Neural crest cell (in vitro differentiated cells): ENCODE results near the gene TGFBRAP1. TPM values are rescaled to one million over a fixed set of nuclear protein-coding genes. Genes with fewer than 3 reads are reported as not detected.
"Not testable (repeated sequence)": the region's sequence is repeated elsewhere in the genome, so short reads cannot be mapped to it uniquely, and the experiment has no call there.

ENCODE experiments used
- DNase-seq: peaks from one replicate; pipeline ENCODE4 v3.0.0; 2021; ENCODE audit warnings: low read depth, mixed read lengths, low spot score
- H3K27ac Mint-ChIP-seq: one replicate; pipeline ENCODE4 v1.8.0; 2021; ENCODE audit warnings: mild to moderate bottlenecking, mixed read lengths; ENCODE audit not compliant: unreplicated experiment
- H3K27me3 Mint-ChIP-seq: 2 replicates; pipeline ENCODE4 v1.8.0; 2021; ENCODE audit warnings: low read depth, mild to moderate bottlenecking, mixed read lengths
- H3K36me3 Mint-ChIP-seq: 2 replicates; pipeline ENCODE4 v1.8.0; 2021; ENCODE audit warnings: low read depth, mild to moderate bottlenecking, mixed read lengths
- H3K4me1 Mint-ChIP-seq: 2 replicates; pipeline ENCODE4 v1.8.0; 2021; ENCODE audit warnings: mixed read lengths
- H3K4me3 Mint-ChIP-seq: one replicate; pipeline ENCODE4 v1.8.0; 2021; ENCODE audit warnings: mild to moderate bottlenecking, mixed read lengths
- H3K9me3 Mint-ChIP-seq: 2 replicates; pipeline ENCODE4 v1.8.0; 2021; ENCODE audit warnings: mixed read lengths
- CTCF ChIP-seq: fragments of 200-600 bp; sonication (generic); conservative IDR thresholded peaks from 2 replicates; pipeline ENCODE4 v1.5.0; 2021; ENCODE audit warnings: antibody characterized with exemption, mild to moderate bottlenecking
- total RNA-seq: library from RNA; stranded (reverse); gene quantifications from 2 replicates; pipeline ENCODE4 v1.2.1, GENCODE V29; 2021

TGFBRAP1 gene
- total RNA-seq, 1 donor from 2014 or later: 23.8 TPM

GRCh38 chr2:105252271-105252670 lies 77.3 kb downstream of the TGFBRAP1 start:
- Mint-ChIP-seq H3K27ac (no peak overlapping the region), H3K4me3 (no peak overlapping the region)
- DNase-seq: no peak

DNA sequence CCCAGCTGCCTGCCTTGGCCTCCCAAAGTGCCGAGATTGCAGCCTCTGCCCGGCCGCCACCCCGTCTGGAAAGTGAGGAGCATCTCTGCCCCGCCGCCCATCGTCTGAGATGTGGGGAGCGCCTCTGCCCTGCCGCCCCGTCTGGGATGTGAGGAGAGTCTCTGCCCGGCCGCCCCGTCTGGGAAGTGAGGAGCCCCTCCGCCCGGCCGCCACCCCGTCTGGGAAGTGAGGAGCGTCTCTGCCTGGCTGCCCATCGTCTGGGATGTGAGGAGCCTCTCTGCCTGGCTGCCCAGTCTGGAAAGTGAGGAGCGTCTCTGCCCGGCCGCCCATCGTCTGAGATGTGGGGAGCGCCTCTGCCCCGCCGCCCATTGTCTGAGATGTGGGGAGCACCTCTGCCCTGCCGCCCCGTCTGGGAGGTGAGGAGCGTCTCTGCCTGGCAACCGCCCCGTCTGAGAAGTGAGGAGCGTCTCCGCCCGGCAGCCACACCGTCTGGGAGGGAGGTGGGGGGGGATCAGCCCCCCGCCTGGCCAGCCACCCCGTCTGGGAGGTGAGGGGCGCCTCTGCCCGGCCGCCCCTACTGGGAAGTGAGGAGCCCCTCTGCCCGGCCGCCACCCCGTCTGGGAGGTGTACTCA lies 78.4 kb downstream of the TGFBRAP1 start:
- not testable (repeated sequence) for H3K27me3 Mint-ChIP-seq, H3K36me3 Mint-ChIP-seq, DNase-seq, H3K9me3 Mint-ChIP-seq, H3K4me1 Mint-ChIP-seq, H3K27ac Mint-ChIP-seq, H3K4me3 Mint-ChIP-seq

More at GRCh38 chr2:105252271-105252670, 77.3 kb downstream of the TGFBRAP1 start:
- no peaks in the 10 kb centered on the region for H3K27me3 Mint-ChIP-seq
- peaks cover 6% of the 10 kb centered on the region for H3K4me1 Mint-ChIP-seq
- H3K36me3 Mint-ChIP-seq: peaks cover 7% of the 10 kb centered on the region
- no peak for TF ChIP-seq CTCF
- peaks cover 6% of the 10 kb centered on the region for H3K9me3 Mint-ChIP-seq

DNA sequence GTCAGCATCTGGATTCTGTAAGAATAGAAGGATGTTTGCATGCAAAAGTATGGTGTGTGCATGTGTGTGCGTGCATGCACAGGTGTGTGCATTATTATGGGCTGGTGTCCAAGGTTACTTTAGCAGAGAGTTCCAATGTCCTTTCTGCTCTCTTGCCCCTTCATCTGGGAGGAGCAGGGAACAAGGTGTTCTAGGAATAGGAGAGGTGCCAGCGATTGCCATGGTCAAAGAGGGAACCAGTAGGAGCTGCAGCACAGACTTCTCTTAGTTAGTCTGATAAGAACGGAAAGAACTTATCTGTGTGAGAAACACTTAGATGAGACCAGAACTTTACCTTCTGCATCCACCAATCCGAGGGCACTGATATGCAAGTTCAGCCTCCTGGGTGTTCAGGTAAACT lies 79.6 kb downstream of the TGFBRAP1 start:
- no peak overlapping the region for H3K27ac Mint-ChIP-seq
- DNase-seq: no peak
- no peak overlapping the region for H3K4me3 Mint-ChIP-seq
- H3K4me1 Mint-ChIP-seq: peaks cover 6% of the 10 kb centered on the region
- no peaks in the 10 kb centered on the region for H3K27me3 Mint-ChIP-seq
- peaks cover 7% of the 10 kb centered on the region for H3K9me3 Mint-ChIP-seq
- TF ChIP-seq CTCF: no peak
- peaks cover 7% of the 10 kb centered on the region for H3K36me3 Mint-ChIP-seq

DNA sequence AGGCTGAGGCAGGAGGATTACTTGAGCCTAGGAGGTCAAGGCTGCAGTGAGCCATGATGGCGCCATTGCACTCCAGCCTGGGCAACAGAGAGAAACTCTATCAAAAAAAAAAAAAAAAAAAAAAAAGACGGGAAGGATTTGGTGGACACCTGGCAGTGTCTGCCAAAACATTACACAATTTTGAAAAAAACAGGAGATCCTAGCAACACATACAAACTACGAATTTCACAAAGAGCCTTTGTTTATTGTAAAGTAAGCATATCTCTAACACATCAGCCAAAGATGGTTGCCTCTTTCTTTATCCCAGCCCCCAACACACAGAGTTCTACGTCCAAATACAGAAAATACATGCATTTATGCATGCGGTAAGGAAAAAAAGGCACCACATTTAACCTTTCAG lies 80.4 kb downstream of the TGFBRAP1 start:
- no peak for DNase-seq
- Mint-ChIP-seq H3K36me3 (peaks cover 7% of the 10 kb centered on the region), H3K4me1 (peaks cover 6% of the 10 kb centered on the region), H3K27ac (no peak overlapping the region), H3K9me3 (peaks cover 7% of the 10 kb centered on the region), H3K27me3 (no peaks in the 10 kb centered on the region), H3K4me3 (no peak overlapping the region)
- no peak for TF ChIP-seq CTCF

GRCh38 chr2:105248316-105249070 lies 81.0 kb downstream of the TGFBRAP1 start:
- no peak for DNase-seq
- Mint-ChIP-seq H3K9me3 (peaks cover 7% of the 10 kb centered on the region), H3K36me3 (peaks cover 7% of the 10 kb centered on the region), H3K27me3 (no peaks in the 10 kb centered on the region), H3K27ac (no peak overlapping the region), H3K4me3 (no peak overlapping the region), H3K4me1 (peaks cover 6% of the 10 kb centered on the region)
- no peak for TF ChIP-seq CTCF

GRCh38 chr2:105244451-105244850 lies 85.1 kb downstream of the TGFBRAP1 start:
- H3K36me3 Mint-ChIP-seq: peaks cover 2% of the 10 kb centered on the region
- no peak for TF ChIP-seq CTCF
- H3K27ac Mint-ChIP-seq: no peak overlapping the region
- no peak for DNase-seq
- H3K4me3 Mint-ChIP-seq: no peak overlapping the region
- no peaks in the 10 kb centered on the region for H3K27me3 Mint-ChIP-seq
- peaks cover 3% of the 10 kb centered on the region for H3K4me1 Mint-ChIP-seq
- peaks cover 5% of the 10 kb centered on the region for H3K9me3 Mint-ChIP-seq
